Measurements from ENCODE around the gene ZNF222. TPM values are rescaled to one million over a fixed set of nuclear protein-coding genes. Genes with fewer than 3 reads are reported as not detected.

ZNF222 gene
- total and polyA plus RNA-seq, 7 donors: 0.60 to 3.8 (median 2.1) TPM

DNA sequence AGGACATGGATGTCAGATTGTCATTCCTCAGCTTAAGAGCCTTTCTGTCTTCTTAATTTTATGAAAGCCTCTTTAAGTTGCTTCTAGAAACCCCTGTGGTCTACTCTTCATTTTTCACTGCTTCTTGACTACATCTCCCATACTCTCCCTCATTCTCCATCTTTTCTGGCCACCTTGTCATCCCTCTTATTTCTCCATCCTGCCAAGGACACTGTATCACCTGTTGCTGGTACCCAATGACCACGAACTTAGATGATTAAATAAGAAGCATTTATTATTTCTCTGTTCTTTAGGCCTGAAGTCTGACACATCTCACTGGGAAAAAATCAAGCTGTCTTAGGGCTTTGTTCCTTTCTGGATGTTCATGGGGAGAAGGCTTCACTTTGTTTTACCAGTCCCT, 35.9 kb downstream of the ZNF222 start:
- WGBS, 2 donors: 91 to 92% methylated on average over 1 of the region's 1 CpG
- no peak overlapping the region for H3K27ac ChIP-seq
- intact Hi-C loops (cut with DNase I): no loop called here
- peaks cover 6 to 16% (median 8%) of the 10 kb centered on the region in 4 donors for H3K9me3 ChIP-seq
- no peaks in the 10 kb centered on the region for H3K4me1 ChIP-seq
- H3K36me3 ChIP-seq: peaks cover 27 to 83% (median 65%) of the 10 kb centered on the region in 4 donors
- TF ChIP-seq POLR2A (IDR thresholded peaks at IDR 0.05) (no peak), POLR2AphosphoS5 (IDR thresholded peaks at IDR 0.05) (no peak), CTCF (IDR thresholded peaks at IDR 0.05) (no peak), EP300 (IDR thresholded peaks at IDR 0.05) (no peak)
- H3K4me3 ChIP-seq: no peak overlapping the region
- H3K27me3 ChIP-seq: no peaks in the 10 kb centered on the region
- no peak for DNase-seq

DNA sequence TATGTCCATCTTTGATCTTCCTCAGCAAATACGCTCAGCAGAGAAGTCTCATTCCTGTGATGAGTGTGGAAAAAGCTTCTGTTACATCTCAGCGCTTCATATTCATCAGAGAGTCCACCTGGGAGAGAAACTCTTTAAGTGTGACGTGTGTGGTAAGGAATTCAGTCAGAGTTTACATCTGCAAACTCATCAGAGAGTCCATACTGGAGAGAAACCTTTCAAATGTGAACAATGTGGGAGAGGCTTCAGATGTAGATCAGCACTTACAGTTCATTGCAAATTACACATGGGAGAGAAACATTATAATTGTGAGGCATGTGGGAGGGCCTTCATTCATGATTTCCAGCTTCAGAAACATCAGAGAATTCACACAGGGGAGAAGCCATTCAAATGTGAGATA, 41.1 kb downstream of the ZNF222 start:
- no peak for DNase-seq
- TF ChIP-seq CTCF (IDR thresholded peaks at IDR 0.05) (no peak), EP300 (IDR thresholded peaks at IDR 0.05) (no peak), POLR2AphosphoS5 (IDR thresholded peaks at IDR 0.05) (no peak), POLR2A (IDR thresholded peaks at IDR 0.05) (no peak)
- no peak overlapping the region for H3K27ac ChIP-seq
- peaks cover 21 to 35% (median 27%) of the 10 kb centered on the region in 4 donors for H3K9me3 ChIP-seq
- H3K4me1 ChIP-seq: peaks cover 0 to under 1% (median 0%) of the 10 kb centered on the region in 4 donors
- 59 to 86% methylated on average over 3 of the region's 3 CpGs for WGBS, 2 donors
- no peak overlapping the region for H3K4me3 ChIP-seq
- H3K27me3 ChIP-seq: no peaks in the 10 kb centered on the region
- intact Hi-C loops (cut with DNase I): no loop called here
- H3K36me3 ChIP-seq: peaks cover 28 to 63% (median 54%) of the 10 kb centered on the region in 4 donors

DNA sequence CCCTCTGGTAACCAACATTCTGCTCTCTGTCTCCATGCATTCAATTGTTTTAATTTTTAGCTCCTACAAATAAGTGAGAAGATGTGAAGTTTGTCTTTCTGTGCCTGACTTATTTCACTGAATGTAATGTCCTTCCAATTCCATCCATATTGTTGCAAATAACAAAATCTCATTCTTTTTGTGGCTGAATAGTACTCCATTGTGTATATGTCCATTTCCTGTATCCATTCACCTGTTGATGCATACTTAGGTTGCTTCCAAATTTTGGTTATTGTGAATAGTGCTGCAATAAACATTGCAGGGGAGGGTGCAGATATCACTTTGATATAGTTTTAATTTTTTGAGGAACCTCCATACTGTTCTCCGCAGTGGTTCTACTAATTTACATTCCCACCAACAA, 44.2 kb downstream of the ZNF222 start:
- Histone ChIP-seq H3K9me3 (peaks cover 21 to 32% (median 24%) of the 10 kb centered on the region in 4 donors), H3K27me3 (no peaks in the 10 kb centered on the region), H3K27ac (no peak overlapping the region), H3K4me3 (no peak overlapping the region), H3K4me1 (peaks cover 0 to 14% (median 10%) of the 10 kb centered on the region in 4 donors), H3K36me3 (peaks cover 10 to 32% (median 28%) of the 10 kb centered on the region in 4 donors)
- no peak for DNase-seq
- intact Hi-C loops (cut with DNase I): no loop called here
- 96 to 100% methylated on average over 1 of the region's 1 CpG for whole genome bisulfite sequencing, 2 donors
- TF ChIP-seq POLR2AphosphoS5 (IDR thresholded peaks at IDR 0.05) (no peak), CTCF (IDR thresholded peaks at IDR 0.05) (no peak), EP300 (IDR thresholded peaks at IDR 0.05) (no peak), POLR2A (IDR thresholded peaks at IDR 0.05) (no peak)

GRCh38 chr19:44071824-44072542, 46.8 kb downstream of the ZNF222 start, which contains the start of gene ZNF284:
Gene ZNF284, plus strand, starts transcription at chr19:44072159. Its CDS starts 4,231 bp downstream, at chr19:44076390.
- peaks cover 5 to 16% (median 7%) of the 10 kb centered on the region in 4 donors for H3K9me3 ChIP-seq
- 1% methylated on average over 40 of the region's 40 CpGs for WGBS, 2 donors
- peak within 1 kb of the TSS; percentile 60 to 68 (median 66) for H3K27ac ChIP-seq

More at GRCh38 chr19:44071824-44072542, 46.8 kb downstream of the ZNF222 start, which contains the start of gene ZNF284:
- H3K36me3 ChIP-seq: peaks cover 0 to 10% (median 3%) of the 10 kb centered on the region in 4 donors
- H3K27me3 ChIP-seq: no peaks in the 10 kb centered on the region
- intact Hi-C loops (cut with DNase I): loop anchor here (1.0 to 2.0 kb wide), 2 partner anchors 23 to 41 kb away; partner anchors contain the start of genes ZNF224 and ZNF225
- peaks cover 0 to 14% (median 10%) of the 10 kb centered on the region in 4 donors for H3K4me1 ChIP-seq
- H3K4me3 ChIP-seq: peak within 1 kb of the TSS; percentile 47 to 68 (median 62)
- DNase-seq: peak; percentile 92
- TF ChIP-seq POLR2A (IDR thresholded peaks at IDR 0.05): no peak
- TF ChIP-seq EP300 (IDR thresholded peaks at IDR 0.05): no peak
- TF ChIP-seq POLR2AphosphoS5 (IDR thresholded peaks at IDR 0.05): peak in 3 of 4 donors; percentile 44 to 60 (median 55)
- TF ChIP-seq CTCF (IDR thresholded peaks at IDR 0.05): no peak
